Measurements from ENCODE around the gene DEDD.
A peak's percentile ranks its signal among the peaks of the same experiment; 100 is the strongest.

GRCh38 chr1:161159087-161159912 lies 26.8 kb upstream of the DEDD start, which contains the start of gene USP21:
- TF ChIP-seq POLR2A (IDR thresholded peaks at IDR 0.05) (peak; percentile 63), POLR2AphosphoS5 (IDR thresholded peaks at IDR 0.05) (peak; percentile 72 to 94 (median 75)), CTCF (IDR thresholded peaks at IDR 0.05) (peak in 2 of 3 donors; percentile 44 to 47)
